SU-DHL-6 (cell line): Measurements from ENCODE around the gene ZNF606.

Experiments
- EZH2phosphoT487 ChIP-seq: fragments of 200-600 bp; sonication (generic), shearing (Covaris generic); conservative IDR thresholded peaks from 2 replicates; pipeline ENCODE4 v1.6.1; 2018; ENCODE audit warnings: mild to moderate bottlenecking, antibody characterized with exemption, low read length, moderate library complexity, mixed read lengths
- TF ChIP-seq, protein P1 (sequence below): fragments of 200-600 bp; sonication (generic); IDR thresholded peaks from one replicate; pipeline ENCODE4 v1.5.1; 2017; ENCODE audit warnings: antibody characterized with exemption, mild to moderate bottlenecking, low read length, moderate library complexity; ENCODE audit not compliant: insufficient read depth, poor library complexity, severe bottlenecking

DNA sequence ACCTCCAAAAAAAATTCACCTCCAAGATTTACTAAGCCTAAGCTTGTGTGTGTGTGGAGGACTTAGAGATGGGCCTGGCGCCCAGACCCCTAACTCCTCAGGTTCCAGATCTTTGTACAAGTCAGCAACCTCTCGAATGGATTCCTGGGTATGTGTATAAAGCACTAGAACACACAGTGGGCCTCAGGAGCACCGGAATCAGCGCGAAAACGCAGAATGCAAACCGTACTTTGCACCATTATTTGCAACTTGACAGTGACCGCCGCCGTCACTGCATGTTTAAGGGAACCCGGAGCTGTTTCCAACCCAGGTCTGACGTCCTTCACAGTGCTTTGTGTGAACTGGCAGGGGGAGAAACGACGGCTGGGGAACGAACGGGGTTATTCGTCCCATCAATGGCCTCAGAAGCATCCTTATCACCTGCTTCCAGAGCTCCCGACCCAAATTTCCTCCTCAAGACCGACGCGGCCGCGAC, 688 bp downstream of the ZNF606 start:
- TF ChIP-seq, protein P1, sequence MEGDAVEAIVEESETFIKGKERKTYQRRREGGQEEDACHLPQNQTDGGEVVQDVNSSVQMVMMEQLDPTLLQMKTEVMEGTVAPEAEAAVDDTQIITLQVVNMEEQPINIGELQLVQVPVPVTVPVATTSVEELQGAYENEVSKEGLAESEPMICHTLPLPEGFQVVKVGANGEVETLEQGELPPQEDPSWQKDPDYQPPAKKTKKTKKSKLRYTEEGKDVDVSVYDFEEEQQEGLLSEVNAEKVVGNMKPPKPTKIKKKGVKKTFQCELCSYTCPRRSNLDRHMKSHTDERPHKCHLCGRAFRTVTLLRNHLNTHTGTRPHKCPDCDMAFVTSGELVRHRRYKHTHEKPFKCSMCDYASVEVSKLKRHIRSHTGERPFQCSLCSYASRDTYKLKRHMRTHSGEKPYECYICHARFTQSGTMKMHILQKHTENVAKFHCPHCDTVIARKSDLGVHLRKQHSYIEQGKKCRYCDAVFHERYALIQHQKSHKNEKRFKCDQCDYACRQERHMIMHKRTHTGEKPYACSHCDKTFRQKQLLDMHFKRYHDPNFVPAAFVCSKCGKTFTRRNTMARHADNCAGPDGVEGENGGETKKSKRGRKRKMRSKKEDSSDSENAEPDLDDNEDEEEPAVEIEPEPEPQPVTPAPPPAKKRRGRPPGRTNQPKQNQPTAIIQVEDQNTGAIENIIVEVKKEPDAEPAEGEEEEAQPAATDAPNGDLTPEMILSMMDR, result no peak
- TF ChIP-seq EZH2phosphoT487, result no peak
